ENCODE results near the gene ETNK2. TPM values are rescaled to one million over a fixed set of nuclear protein-coding genes. Genes with fewer than 3 reads are reported as not detected.

Gene ETNK2
- total RNA-seq, 1 donor: 2.6 TPM

GRCh38 chr1:204126386-204126785 lies 25.5 kb downstream of the ETNK2 start:
- no peak overlapping the region for H3K4me3 ChIP-seq (ENCODE audit: low read depth, low read length)
- no peak for DNase-seq (ENCODE audit: low read depth)
- TF ChIP-seq CTCF (IDR thresholded peaks at IDR 0.05; ENCODE audit: insufficient read depth, low read length): no peak

- H3K4me3 ChIP-seq (ENCODE audit: low read depth, low read length): no peak overlapping the region
- TF ChIP-seq CTCF (IDR thresholded peaks at IDR 0.05; ENCODE audit: insufficient read depth, low read length): no peak
- DNase-seq (ENCODE audit: low read depth): no peak
These were observed 26.0 kb downstream of the ETNK2 start for GRCh38 chr1:204125759-204126351.

- no peak for DNase-seq (ENCODE audit: low read depth)
- H3K4me3 ChIP-seq (ENCODE audit: low read depth, low read length): no peak overlapping the region
- TF ChIP-seq CTCF (IDR thresholded peaks at IDR 0.05; ENCODE audit: insufficient read depth, low read length): no peak
These were observed 27.2 kb downstream of the ETNK2 start for GRCh38 chr1:204124639-204125038.

- DNase-seq (ENCODE audit: low read depth): no peak
- peak; percentile 40 for TF ChIP-seq CTCF (IDR thresholded peaks at IDR 0.05; ENCODE audit: insufficient read depth, low read length)
- no peak overlapping the region for H3K4me3 ChIP-seq (ENCODE audit: low read depth, low read length)
These were observed 28.5 kb downstream of the ETNK2 start for GRCh38 chr1:204123376-204123775.

GRCh38 chr1:204121840-204122555 lies 29.8 kb downstream of the ETNK2 start:
- TF ChIP-seq CTCF (IDR thresholded peaks at IDR 0.05; ENCODE audit: insufficient read depth, low read length): no peak
- no peak for DNase-seq (ENCODE audit: low read depth)
- no peak overlapping the region for H3K4me3 ChIP-seq (ENCODE audit: low read depth, low read length)

GRCh38 chr1:204116539-204116938 lies 35.3 kb downstream of the ETNK2 start:
- TF ChIP-seq CTCF (IDR thresholded peaks at IDR 0.05; ENCODE audit: insufficient read depth, low read length): no peak
- H3K4me3 ChIP-seq (ENCODE audit: low read depth, low read length): no peak overlapping the region
- no peak for DNase-seq (ENCODE audit: low read depth)
